Subcutaneous abdominal adipose tissue (tissue), 5 donors: ENCODE measurements around the gene ELP4.

ENCODE experiments used
- H3K27ac ChIP-seq: one replicate; pipeline ENCODE4 v1.7.0; 2013; ENCODE audit warnings: low read depth, mild to moderate bottlenecking, inconsistent platforms, low read length, moderate library complexity
- H3K27me3 ChIP-seq, 5 donors: one replicate each; pipeline ENCODE4 v1.7.0; 2013; ENCODE audit warnings: low read length in 5 of 5, inconsistent platforms in 1 of 5; ENCODE audit not compliant: control insufficient read depth in 5 of 5, insufficient read depth in 4 of 5
- H3K36me3 ChIP-seq, 5 donors: one replicate each; pipeline ENCODE4 v1.7.0; 2013; ENCODE audit warnings: low read length in 5 of 5; ENCODE audit not compliant: control insufficient read depth in 5 of 5, insufficient read depth in 5 of 5
- H3K4me1 ChIP-seq, 5 donors: one replicate each; pipeline ENCODE4 v1.7.0; 2013; ENCODE audit warnings: low read length in 5 of 5, mild to moderate bottlenecking in 3 of 5, moderate library complexity in 1 of 5; ENCODE audit not compliant: control insufficient read depth in 5 of 5, insufficient read depth in 5 of 5
- H3K4me3 ChIP-seq, 5 donors: one replicate each; pipeline ENCODE4 v1.7.0; 2013; ENCODE audit warnings: low read length in 5 of 5, low read depth in 1 of 5
- H3K9ac ChIP-seq, 5 donors: one replicate each; pipeline ENCODE4 v1.7.0; 2013; ENCODE audit warnings: low read length in 5 of 5, mild to moderate bottlenecking in 4 of 5, moderate library complexity in 3 of 5
- H3K9me3 ChIP-seq, 5 donors: one replicate each; pipeline ENCODE4 v1.7.0; 2013; ENCODE audit warnings: low read length in 5 of 5; ENCODE audit not compliant: control insufficient read depth in 5 of 5
- donor health status: healthy.
- donor health status: healthy.
- donor health status: healthy.
- donor health status: healthy.
- donor health status: healthy.

Gene ELP4

GRCh38 chr11:31780480-31780971, 271.0 kb downstream of the ELP4 start:
- Histone ChIP-seq H3K4me3 (no peak overlapping the region), H3K27me3 (no peaks in the 10 kb centered on the region), H3K9me3 (no peaks in the 10 kb centered on the region), H3K4me1 (peaks cover 0 to 12% (median 6%) of the 10 kb centered on the region in 5 donors), H3K36me3 (no peaks in the 10 kb centered on the region), H3K27ac (no peak overlapping the region), H3K9ac (no peak overlapping the region)

- no peak overlapping the region for H3K4me3 ChIP-seq
- peaks cover 0 to 6% (median 0%) of the 10 kb centered on the region in 5 donors for H3K4me1 ChIP-seq
- H3K36me3 ChIP-seq: peaks cover 0 to 3% (median 0%) of the 10 kb centered on the region in 5 donors
- H3K9ac ChIP-seq: no peak overlapping the region
- no peak overlapping the region for H3K27ac ChIP-seq
- no peaks in the 10 kb centered on the region for H3K9me3 ChIP-seq
- H3K27me3 ChIP-seq: no peaks in the 10 kb centered on the region
Observed at GRCh38 chr11:31782257-31782656, 272.7 kb downstream of the ELP4 start.

GRCh38 chr11:31783252-31783651, 273.7 kb downstream of the ELP4 start:
- H3K36me3 ChIP-seq: peaks cover 0 to 3% (median 0%) of the 10 kb centered on the region in 5 donors
- no peak overlapping the region for H3K9ac ChIP-seq
- H3K4me3 ChIP-seq: no peak overlapping the region
- peaks cover 0 to 6% (median 0%) of the 10 kb centered on the region in 5 donors for H3K4me1 ChIP-seq
- H3K9me3 ChIP-seq: no peaks in the 10 kb centered on the region
- H3K27ac ChIP-seq: no peak overlapping the region
- H3K27me3 ChIP-seq: no peaks in the 10 kb centered on the region

- Histone ChIP-seq H3K4me3 (no peak overlapping the region), H3K36me3 (peaks cover 0 to 3% (median 0%) of the 10 kb centered on the region in 5 donors), H3K27ac (no peak overlapping the region), H3K27me3 (no peaks in the 10 kb centered on the region), H3K9ac (no peak overlapping the region), H3K4me1 (peaks cover 0 to 6% (median 0%) of the 10 kb centered on the region in 5 donors), H3K9me3 (no peaks in the 10 kb centered on the region)
Observed at GRCh38 chr11:31784611-31785010, 275.0 kb downstream of the ELP4 start.

GRCh38 chr11:31786996-31787685, 277.6 kb downstream of the ELP4 start:
- Histone ChIP-seq H3K4me3 (no peak overlapping the region), H3K36me3 (peaks cover 0 to 3% (median 0%) of the 10 kb centered on the region in 5 donors), H3K4me1 (no peaks in the 10 kb centered on the region), H3K27ac (no peak overlapping the region), H3K27me3 (peaks cover 0 to 2% (median 0%) of the 10 kb centered on the region in 5 donors), H3K9me3 (no peaks in the 10 kb centered on the region), H3K9ac (no peak overlapping the region)

GRCh38 chr11:31788085-31788484, 278.5 kb downstream of the ELP4 start:
- peaks cover 0 to 3% (median 0%) of the 10 kb centered on the region in 5 donors for H3K36me3 ChIP-seq
- peaks cover 0 to 2% (median 0%) of the 10 kb centered on the region in 5 donors for H3K27me3 ChIP-seq
- H3K9me3 ChIP-seq: no peaks in the 10 kb centered on the region
- H3K4me1 ChIP-seq: no peaks in the 10 kb centered on the region
- H3K9ac ChIP-seq: no peak overlapping the region
- no peak overlapping the region for H3K27ac ChIP-seq
- no peak overlapping the region for H3K4me3 ChIP-seq

GRCh38 chr11:31790649-31791048, 281.1 kb downstream of the ELP4 start:
- H3K9me3 ChIP-seq: no peaks in the 10 kb centered on the region

GRCh38 chr11:31792036-31792435, 282.5 kb downstream of the ELP4 start:
- Histone ChIP-seq H3K9ac (no peak overlapping the region), H3K27me3 (peaks cover 5 to 15% (median 7%) of the 10 kb centered on the region in 5 donors), H3K36me3 (peaks cover 0 to 2% (median 0%) of the 10 kb centered on the region in 5 donors), H3K4me3 (no peak overlapping the region), H3K27ac (no peak overlapping the region), H3K4me1 (peaks cover 0 to under 1% (median 0%) of the 10 kb centered on the region in 5 donors), H3K9me3 (no peaks in the 10 kb centered on the region)

More at GRCh38 chr11:31790649-31791048, 281.1 kb downstream of the ELP4 start:
- Histone ChIP-seq H3K27ac (no peak overlapping the region), H3K4me3 (no peak overlapping the region), H3K9ac (no peak overlapping the region), H3K4me1 (no peaks in the 10 kb centered on the region), H3K27me3 (peaks cover 0 to 3% (median under 1%) of the 10 kb centered on the region in 5 donors), H3K36me3 (peaks cover 0 to 3% (median 0%) of the 10 kb centered on the region in 5 donors)

GRCh38 chr11:31792456-31792855, 282.9 kb downstream of the ELP4 start:
- Histone ChIP-seq H3K9ac (no peak overlapping the region), H3K27me3 (peaks cover 9 to 20% (median 11%) of the 10 kb centered on the region in 5 donors), H3K4me3 (no peak overlapping the region), H3K27ac (no peak overlapping the region), H3K9me3 (no peaks in the 10 kb centered on the region), H3K4me1 (peaks cover 0 to 4% (median 1%) of the 10 kb centered on the region in 5 donors), H3K36me3 (no peaks in the 10 kb centered on the region)

GRCh38 chr11:31793264-31793663, 283.7 kb downstream of the ELP4 start:
- H3K27me3 ChIP-seq: peaks cover 14 to 28% (median 17%) of the 10 kb centered on the region in 5 donors
- no peak overlapping the region for H3K4me3 ChIP-seq
- H3K4me1 ChIP-seq: peaks cover 0 to 9% (median 6%) of the 10 kb centered on the region in 5 donors
- H3K9me3 ChIP-seq: no peaks in the 10 kb centered on the region
- no peak overlapping the region for H3K9ac ChIP-seq
- no peaks in the 10 kb centered on the region for H3K36me3 ChIP-seq
- no peak overlapping the region for H3K27ac ChIP-seq
